HepG2 (cell line): ENCODE data around the gene ELMO2. TPM values are rescaled to one million over a fixed set of nuclear protein-coding genes. Genes with fewer than 3 reads are reported as not detected.

ENCODE experiments used
- ATAC-seq: fragments of 200-7000 bp; cut with Tn5 transposase; 3 replicates; pipeline ENCODE4 v1.9.1; 2020; ENCODE audit warnings: mild to moderate bottlenecking, moderate library complexity
- BruUV-seq: library from RNA; stranded (reverse); fragments of 400-500 nt; replicated peaks from 2 replicates; lab custom pipeline; 2021; lab: Mats Ljungman, UMichigan
- CTCF ChIA-PET: fragments of 300-600 bp; formaldehyde crosslinking; extraction: SDS; loops from one replicate; lab custom pipeline; 2021; ENCODE audit warnings: low total read pairs, inconsistent platforms, low intra/inter-chr PET ratio; lab: Yijun Ruan, JAX
- POLR2A ChIA-PET: fragments of 350-600 bp; sonication (Branson Sonifier 250); formaldehyde crosslinking; loops from one replicate; lab custom pipeline; 2020; ENCODE audit warnings: antibody characterized with exemption, inconsistent platforms; lab: Yijun Ruan, JAX
- DNase-seq: peaks from one replicate; pipeline ENCODE4 v3.0.0-alpha.2; 2015; ENCODE audit warnings: low spot score
- FAIRE-seq: peaks from 3 replicates; lab custom pipeline; 2011; peaks lifted over from hg19 to GRCh38; lab: Jason Lieb, UNC
- H2AFZ ChIP-seq: one replicate; pipeline ENCODE4 v1.6.1; 2011; ENCODE audit warnings: low read length, inconsistent platforms
- H3K27ac ChIP-seq: fragments of 300-600 bp; 3 replicates; pipeline ENCODE4 v1.8.0; 2011; ENCODE audit warnings: mixed run types, mild to moderate bottlenecking, mixed read lengths, low read length, inconsistent platforms; ENCODE audit not compliant: insufficient read depth; ENCODE audit errors: extremely low read length
- H3K27me3 ChIP-seq, 2 experiments: fragments of 200-600 bp in 1 of 2; 2 replicates in 1 of 2; 3 replicates in 1 of 2; pipeline versions ENCODE4 v1.6.0 to v1.8.0; 2011; ENCODE audit warnings: low read length in 2 of 2, mild to moderate bottlenecking in 2 of 2, moderate library complexity in 2 of 2, inconsistent platforms in 1 of 2; ENCODE audit not compliant: insufficient read depth in 2 of 2, control insufficient read depth in 1 of 2
- H3K36me3 ChIP-seq, 2 experiments: fragments of 200-600 bp in 1 of 2; replicated peaks in 1 of 2; 2 replicates in 1 of 2; 3 replicates in 1 of 2; pipeline versions ENCODE4 v1.5.1 to v1.8.0; 2011; ENCODE audit warnings: low read length in 2 of 2, inconsistent platforms in 1 of 2; ENCODE audit not compliant: insufficient read depth in 2 of 2, control insufficient read depth in 1 of 2
- H3K4me1 ChIP-seq: 2 replicates; pipeline ENCODE4 v1.5.1; 2012; ENCODE audit warnings: low read length, inconsistent platforms; ENCODE audit not compliant: insufficient read depth
- H3K4me2 ChIP-seq: 2 replicates; pipeline ENCODE4 v1.6.0; 2011; ENCODE audit warnings: low read depth, low read length, inconsistent platforms
- H3K4me3 ChIP-seq, 3 experiments: fragments of 200-600 bp in 1 of 3; sonication (generic), shearing (Covaris generic) in 1 of 3; replicated peaks in 1 of 3; 2 replicates each; pipeline ENCODE4 v1.5.1; 2011 to 2016; ENCODE audit warnings: low read length in 3 of 3, inconsistent platforms in 2 of 3, low read depth in 2 of 3, mild to moderate bottlenecking in 2 of 3, control low read depth in 1 of 3, mixed read lengths in 1 of 3; ENCODE audit not compliant: insufficient read depth in 1 of 3
- H3K79me2 ChIP-seq: one replicate; pipeline ENCODE4 v1.6.1; 2011; ENCODE audit warnings: low read length, inconsistent platforms; ENCODE audit not compliant: insufficient read depth
- H3K9ac ChIP-seq: 2 replicates; pipeline ENCODE4 v1.6.0; 2011; ENCODE audit warnings: mild to moderate bottlenecking, low read depth, low read length, inconsistent platforms; ENCODE audit not compliant: insufficient read depth
- H3K9me3 ChIP-seq: 2 replicates; pipeline ENCODE4 v1.5.1; 2012; ENCODE audit warnings: mild to moderate bottlenecking, low read length
- H4K20me1 ChIP-seq: 2 replicates; pipeline ENCODE4 v1.6.0; 2011; ENCODE audit warnings: inconsistent platforms, mild to moderate bottlenecking, low read length, moderate library complexity; ENCODE audit not compliant: insufficient read depth
- ARNT ChIP-seq: fragments of 450-650 bp; IDR thresholded peaks from 2 replicates; pipeline ENCODE4 v1.6.1; 2017
- ATF7-NPFF ChIP-seq: sonication (generic); formaldehyde crosslinking; IDR thresholded peaks from 2 replicates; pipeline ENCODE4 v1.8.1; 2023; ENCODE audit warnings: mild to moderate bottlenecking, low read depth, missing genetic modification reagents, moderate library complexity
- BORCS8-MEF2B ChIP-seq: sonication (generic); formaldehyde crosslinking; IDR thresholded peaks from 2 replicates; pipeline ENCODE4 v1.8.0; 2022; ENCODE audit warnings: mild to moderate bottlenecking, missing genetic modification reagents
- BRF2 ChIP-seq: sonication (generic); formaldehyde crosslinking; IDR thresholded peaks from 2 replicates; pipeline ENCODE4 v1.8.1; 2022; ENCODE audit warnings: mild to moderate bottlenecking, missing genetic modification reagents
- CEBPG ChIP-seq: IDR thresholded peaks from 2 replicates; pipeline ENCODE4 v1.6.1; 2016
- EED ChIP-seq: sonication (generic); formaldehyde crosslinking; IDR thresholded peaks from 2 replicates; pipeline ENCODE4 v1.5.0; 2020; ENCODE audit warnings: mild to moderate bottlenecking, missing genetic modification reagents
- FOXC1 ChIP-seq: sonication (generic); formaldehyde crosslinking; IDR thresholded peaks from 2 replicates; pipeline ENCODE4 v1.8.0; 2022; ENCODE audit warnings: mild to moderate bottlenecking, missing genetic modification reagents, borderline replicate concordance
- FOXK1 ChIP-seq: sonication (generic); formaldehyde crosslinking; IDR thresholded peaks from 2 replicates; pipeline ENCODE4 v1.4.0; 2020; ENCODE audit warnings: low read depth, missing genetic modification reagents, borderline replicate concordance
- FOXM1 ChIP-seq: sonication (generic); formaldehyde crosslinking; IDR thresholded peaks from 2 replicates; pipeline ENCODE4 v1.5.0; 2020; ENCODE audit warnings: missing genetic modification reagents
- IKZF4 ChIP-seq: sonication (generic); formaldehyde crosslinking; IDR thresholded peaks from 2 replicates; pipeline ENCODE4 v1.5.1; 2020; ENCODE audit warnings: borderline replicate concordance, mild to moderate bottlenecking, low read depth, missing genetic modification reagents; ENCODE audit errors: not compliant biosample characterization
- KLF13 ChIP-seq: sonication (generic); formaldehyde crosslinking; IDR thresholded peaks from 2 replicates; pipeline ENCODE4 v1.4.0; 2020; ENCODE audit warnings: mild to moderate bottlenecking, missing genetic modification reagents
- MXD1 ChIP-seq: sonication (generic); formaldehyde crosslinking; IDR thresholded peaks from 2 replicates; pipeline ENCODE4 v1.4.0; 2020; ENCODE audit warnings: mild to moderate bottlenecking, missing genetic modification reagents
- PLRG1 ChIP-seq: fragments of 450-650 bp; conservative IDR thresholded peaks from 2 replicates; pipeline ENCODE4 v1.6.1; 2016
- SIN3B ChIP-seq: fragments of 150-350 bp; IDR thresholded peaks from 2 replicates; pipeline ENCODE4 v1.6.1; 2014; ENCODE audit warnings: low read length
- TCF12 ChIP-seq, 2 experiments: fragments of 450-650 bp in 1 of 2; sonication (generic) in 1 of 2; formaldehyde crosslinking in 1 of 2; IDR thresholded peaks; 2 replicates each; pipeline versions ENCODE4 v1.6.1 to v1.8.0; 2017 to 2022; ENCODE audit warnings: antibody characterized with exemption in 1 of 2, mild to moderate bottlenecking in 1 of 2, missing genetic modification reagents in 1 of 2, moderate library complexity in 1 of 2
- TOE1 ChIP-seq: sonication (generic); formaldehyde crosslinking; IDR thresholded peaks from 2 replicates; pipeline ENCODE4 v1.4.0; 2020; ENCODE audit warnings: mild to moderate bottlenecking, missing genetic modification reagents
- ZFAT ChIP-seq: sonication (generic); formaldehyde crosslinking; conservative IDR thresholded peaks from 2 replicates; pipeline ENCODE4 v1.8.1; 2023; ENCODE audit warnings: missing genetic modification reagents, inconsistent platforms
- ZFP1 ChIP-seq: IDR thresholded peaks from 2 replicates; pipeline ENCODE4 v1.6.1; 2016
- ZFP41 ChIP-seq: sonication (generic); formaldehyde crosslinking; IDR thresholded peaks from 2 replicates; pipeline ENCODE4 v1.4.0; 2020; ENCODE audit warnings: mild to moderate bottlenecking, missing genetic modification reagents, borderline replicate concordance
- ZNF33B ChIP-seq: sonication (generic); formaldehyde crosslinking; IDR thresholded peaks from 2 replicates; pipeline ENCODE4 v1.5.1; 2020; ENCODE audit warnings: mild to moderate bottlenecking, missing genetic modification reagents
- ZNF562 ChIP-seq: sonication (generic); formaldehyde crosslinking; IDR thresholded peaks from 2 replicates; pipeline ENCODE4 v1.8.0; 2022; ENCODE audit warnings: missing genetic modification reagents, borderline replicate concordance
- ZNF629 ChIP-seq: sonication (generic); formaldehyde crosslinking; conservative IDR thresholded peaks from 2 replicates; pipeline ENCODE4 v1.5.0; 2020; ENCODE audit warnings: missing genetic modification reagents
- ZNF788 ChIP-seq: sonication (generic); formaldehyde crosslinking; IDR thresholded peaks from 2 replicates; pipeline ENCODE4 v1.5.0; 2020; ENCODE audit warnings: mild to moderate bottlenecking, missing genetic modification reagents, borderline replicate concordance
- WGBS: methylation state at CpG from one replicate; pipeline ENCODE4 v1.1.6; 2017; ENCODE audit warnings: low lambda C conversion rate; 5-methylcytosine and 5-hydroxymethylcytosine counted together
- in situ Hi-C: cut with HindIII; loops from 2 replicates; pipeline ENCODE4 v1.10.0; 2017; ENCODE audit warnings: low pct_unique_long_range_greater_than_20kb; ENCODE audit not compliant: extremely low pct_ligation_motif_present
- intact Hi-C: fragments of 100-400 bp; cut with micrococcal nuclease; formaldehyde crosslinking; loops from one replicate; pipeline ENCODE4 v1.10.0; 2022; ENCODE audit not compliant: unreplicated experiment
- polyA plus RNA-seq, 8 experiments: library from polyadenylated mRNA; depleted of rRNA in 3 of 8; stranded (reverse) in 7 of 8; unstranded in 1 of 8; fragments of >200 nt; fragmentation: Illumina TruSeq in 4 of 8; extraction: Trizol in 4 of 8; gene quantifications; 2 replicates each; pipeline versions ENCODE4 v1.2.1 to v1.2.3, GENCODE V29; 2011 to 2016; ENCODE audit warnings: low read depth in 4 of 8, missing spikeins in 1 of 8, mixed read lengths in 1 of 8; ENCODE audit not compliant: insufficient read depth in 1 of 8
- total RNA-seq, 5 experiments: library from RNA; depleted of rRNA; stranded (reverse); fragments of >200 nt; fragmentation: Illumina TruSeq; extraction: Trizol; gene quantifications; 2 replicates each; pipeline ENCODE4 v1.2.3, GENCODE V29; 2016; ENCODE audit warnings: low read depth in 1 of 5
- TF ChIP-seq, protein P1 (sequence below): sonication (generic); formaldehyde crosslinking; IDR thresholded peaks from 2 replicates; pipeline ENCODE4 v1.4.0; 2020; ENCODE audit warnings: missing genetic modification reagents
- TF ChIP-seq, protein P2 (sequence below): sonication (generic); formaldehyde crosslinking; IDR thresholded peaks from 2 replicates; pipeline ENCODE4 v1.8.1; 2023; ENCODE audit warnings: mild to moderate bottlenecking, missing genetic modification reagents, borderline replicate concordance

Gene ELMO2
- total and polyA plus RNA-seq, 2 of the 13 experiments (the other 11 are each of a cell fraction or from before 2014, with no cell fraction given), result 30.6 to 35.7 TPM

DNA sequence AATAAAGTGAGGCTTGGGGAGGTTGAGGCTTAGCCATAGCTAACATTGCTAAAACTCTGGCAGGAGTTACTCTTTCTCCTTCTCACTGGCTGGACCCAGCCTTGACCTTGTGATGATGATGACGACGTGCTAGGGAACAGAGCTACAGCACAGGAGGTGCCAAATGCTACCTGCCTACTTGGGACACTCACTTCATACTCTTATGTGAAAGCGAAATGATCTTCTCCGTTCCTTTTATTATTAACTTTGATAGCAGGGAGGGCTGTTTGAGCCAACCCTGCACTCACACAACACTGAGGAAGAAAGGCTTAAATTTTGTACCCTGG lies 1.2 kb upstream of the ELMO2 start:
- Histone ChIP-seq H3K27me3 (no peaks in the 10 kb centered on the region; a peak in 1 of 5 replicates), H3K9me3 (no peaks in the 10 kb centered on the region), H3K36me3 (no peaks in the 10 kb centered on the region), H3K4me2 (peak overlapping the region; percentile 93), H3K4me3 (peak overlapping the region; percentile 56 to 98 (median 90); a peak in 5 of 6 replicates), H3K79me2 (peaks cover 27% of the 10 kb centered on the region), H3K27ac (peak overlapping the region; percentile 20), H2AFZ (no peak overlapping the region), H3K9ac (peak overlapping the region; percentile 40; the same call in 1 of the 2 replicates), H3K4me1 (peaks cover 81% of the 10 kb centered on the region), H4K20me1 (peaks cover 5% of the 10 kb centered on the region; the same call in 1 of the 2 replicates)
- intact Hi-C loops (no loop called here), in situ Hi-C loops (no loop called here)
- CTCF ChIA-PET, result no interaction called here
- WGBS, result 26% methylated on average over 4 of the region's 4 CpGs
- DNase-seq (no peak), FAIRE-seq (no peak), ATAC-seq (no peak)
- BruUV-seq, result no TSS peak
- POLR2A ChIA-PET, result interaction anchor here (1.1 kb wide), 1 partner anchor 301 kb away, joined by 3 read pairs; no protein-coding TSS in a partner anchor
- no peak for TF ChIP-seq BRF2 (CRISPR knock-in tag)
- TF ChIP-seq, protein P1, sequence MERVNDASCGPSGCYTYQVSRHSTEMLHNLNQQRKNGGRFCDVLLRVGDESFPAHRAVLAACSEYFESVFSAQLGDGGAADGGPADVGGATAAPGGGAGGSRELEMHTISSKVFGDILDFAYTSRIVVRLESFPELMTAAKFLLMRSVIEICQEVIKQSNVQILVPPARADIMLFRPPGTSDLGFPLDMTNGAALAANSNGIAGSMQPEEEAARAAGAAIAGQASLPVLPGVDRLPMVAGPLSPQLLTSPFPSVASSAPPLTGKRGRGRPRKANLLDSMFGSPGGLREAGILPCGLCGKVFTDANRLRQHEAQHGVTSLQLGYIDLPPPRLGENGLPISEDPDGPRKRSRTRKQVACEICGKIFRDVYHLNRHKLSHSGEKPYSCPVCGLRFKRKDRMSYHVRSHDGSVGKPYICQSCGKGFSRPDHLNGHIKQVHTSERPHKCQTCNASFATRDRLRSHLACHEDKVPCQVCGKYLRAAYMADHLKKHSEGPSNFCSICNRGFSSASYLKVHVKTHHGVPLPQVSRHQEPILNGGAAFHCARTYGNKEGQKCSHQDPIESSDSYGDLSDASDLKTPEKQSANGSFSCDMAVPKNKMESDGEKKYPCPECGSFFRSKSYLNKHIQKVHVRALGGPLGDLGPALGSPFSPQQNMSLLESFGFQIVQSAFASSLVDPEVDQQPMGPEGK, result 0 out of 2 replicates have a peak, but pooled peaks have one; percentile 14
- TF ChIP-seq ARNT, result no peak
- no peak for TF ChIP-seq CEBPG (CRISPR knock-in tag)
- TF ChIP-seq IKZF4 (CRISPR knock-in tag), result no peak
- no peak for TF ChIP-seq ZFP41
- TF ChIP-seq ZNF562, result no peak
- TF ChIP-seq, protein P2, sequence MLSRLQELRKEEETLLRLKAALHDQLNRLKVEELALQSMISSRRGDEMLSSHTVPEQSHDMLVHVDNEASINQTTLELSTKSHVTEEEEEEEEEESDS (CRISPR knock-in tag), result no peak
- no peak for TF ChIP-seq ZNF33B (CRISPR knock-in tag)
- TF ChIP-seq ZFAT, result no peak
- no peak for TF ChIP-seq ZFP1
- no peak for TF ChIP-seq FOXM1 (CRISPR knock-in tag)
- TF ChIP-seq KLF13 (CRISPR knock-in tag), result no peak
- no peak for TF ChIP-seq BORCS8-MEF2B
- TF ChIP-seq MXD1 (CRISPR knock-in tag), result no peak
- no peak for TF ChIP-seq EED (CRISPR knock-in tag)
- TF ChIP-seq SIN3B, result no peak
- TF ChIP-seq ATF7-NPFF (CRISPR knock-in tag), result no peak
- no peak for TF ChIP-seq FOXC1 (CRISPR knock-in tag)
- TF ChIP-seq FOXK1 (CRISPR knock-in tag), result no peak
- TF ChIP-seq ZNF788 (CRISPR knock-in tag), result no peak
- TF ChIP-seq TCF12 (IDR thresholded peaks at IDR 0.05), result no peak
- no peak for TF ChIP-seq TCF12 (CRISPR knock-in tag; IDR thresholded peaks at IDR 0.05)
- TF ChIP-seq TOE1 (CRISPR knock-in tag), result no peak
- no peak for TF ChIP-seq PLRG1
- TF ChIP-seq ZNF629 (CRISPR knock-in tag), result peak; percentile 37; the same call in 1 of the 2 replicates
